AG08395 (cell line): ENCODE data around the gene INPP5A.
"Not testable (repeated sequence)": the region's sequence is repeated elsewhere in the genome, so short reads cannot be mapped to it uniquely, and the experiment has no call there.

ENCODE experiments used
- DNase-seq: peaks from one replicate; pipeline ENCODE4 v3.0.0; 2012; ENCODE audit warnings: mixed read lengths, low spot score

INPP5A gene

GRCh38 chr10:132815168-132815857, 277.7 kb downstream of the INPP5A start:
- no peak for DNase-seq

GRCh38 chr10:132816718-132817117, 279.1 kb downstream of the INPP5A start:
- DNase-seq, result no peak

- no peak for DNase-seq
Measured at GRCh38 chr10:132817701-132818211, 280.2 kb downstream of the INPP5A start.

GRCh38 chr10:132820056-132820455, 282.5 kb downstream of the INPP5A start:
- no peak for DNase-seq

- not testable (repeated sequence) for DNase-seq
Measured at GRCh38 chr10:132825783-132826523, 288.4 kb downstream of the INPP5A start.

GRCh38 chr10:132826524-132827422, 289.2 kb downstream of the INPP5A start:
- no peak for DNase-seq

- DNase-seq, result no peak
Measured at GRCh38 chr10:132827423-132827789, 289.8 kb downstream of the INPP5A start.

GRCh38 chr10:132827861-132828539, 290.4 kb downstream of the INPP5A start:
- DNase-seq, result no peak

GRCh38 chr10:132828681-132829080, 291.1 kb downstream of the INPP5A start:
- no peak for DNase-seq

GRCh38 chr10:132829403-132829802, 291.8 kb downstream of the INPP5A start:
- DNase-seq, result no peak

- no peak for DNase-seq
Measured at GRCh38 chr10:132832186-132832969, 294.8 kb downstream of the INPP5A start.
